GM13976 (cell line): ENCODE results near the gene VSNL1.
"Not testable (repeated sequence)": the region's sequence is repeated elsewhere in the genome, so short reads cannot be mapped to it uniquely, and the experiment has no call there.

Experiments used
- DNase-seq: peaks from one replicate; pipeline ENCODE4 v3.0.0; 2012; ENCODE audit warnings: low spot score
- in situ Hi-C: fragments of 300-500 bp; cut with MboI; formaldehyde crosslinking; loops from one replicate; pipeline ENCODE4 v1.12.0; 2022; ENCODE audit warnings: low sequenced_read_pairs, mixed read lengths, inconsistent platforms; ENCODE audit not compliant: unreplicated experiment
- TF ChIP-seq, protein P1 (sequence below): IDR thresholded peaks from 2 replicates; pipeline ENCODE4 v1.5.1; 2012; ENCODE audit warnings: borderline replicate concordance, mild to moderate bottlenecking; ENCODE audit not compliant: insufficient read depth; ENCODE audit errors: extremely low read depth, missing control alignments, control extremely low read depth

Gene VSNL1

DNA sequence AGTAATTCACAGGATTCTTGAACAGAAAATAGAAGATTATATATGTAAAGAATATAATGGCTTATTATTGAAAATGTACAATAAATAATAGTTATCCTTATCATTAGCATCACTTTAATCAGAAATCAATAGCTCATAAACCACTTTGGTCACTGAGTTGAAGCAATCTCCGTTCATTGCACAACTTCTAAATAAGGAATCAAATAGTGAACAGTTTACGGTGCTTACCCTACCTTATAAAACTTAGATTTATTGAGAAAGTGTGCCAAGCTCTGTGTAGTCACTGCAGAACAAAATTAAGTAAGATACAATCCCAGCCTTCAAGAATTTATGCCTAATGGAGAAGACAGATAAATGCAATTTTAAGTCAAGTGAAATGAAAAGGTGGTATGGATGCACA is 6.7 kb downstream of the VSNL1 start:
- TF ChIP-seq, protein P1, sequence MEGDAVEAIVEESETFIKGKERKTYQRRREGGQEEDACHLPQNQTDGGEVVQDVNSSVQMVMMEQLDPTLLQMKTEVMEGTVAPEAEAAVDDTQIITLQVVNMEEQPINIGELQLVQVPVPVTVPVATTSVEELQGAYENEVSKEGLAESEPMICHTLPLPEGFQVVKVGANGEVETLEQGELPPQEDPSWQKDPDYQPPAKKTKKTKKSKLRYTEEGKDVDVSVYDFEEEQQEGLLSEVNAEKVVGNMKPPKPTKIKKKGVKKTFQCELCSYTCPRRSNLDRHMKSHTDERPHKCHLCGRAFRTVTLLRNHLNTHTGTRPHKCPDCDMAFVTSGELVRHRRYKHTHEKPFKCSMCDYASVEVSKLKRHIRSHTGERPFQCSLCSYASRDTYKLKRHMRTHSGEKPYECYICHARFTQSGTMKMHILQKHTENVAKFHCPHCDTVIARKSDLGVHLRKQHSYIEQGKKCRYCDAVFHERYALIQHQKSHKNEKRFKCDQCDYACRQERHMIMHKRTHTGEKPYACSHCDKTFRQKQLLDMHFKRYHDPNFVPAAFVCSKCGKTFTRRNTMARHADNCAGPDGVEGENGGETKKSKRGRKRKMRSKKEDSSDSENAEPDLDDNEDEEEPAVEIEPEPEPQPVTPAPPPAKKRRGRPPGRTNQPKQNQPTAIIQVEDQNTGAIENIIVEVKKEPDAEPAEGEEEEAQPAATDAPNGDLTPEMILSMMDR, result no peak
- DNase-seq, result no peak
- in situ Hi-C loops, result no loop called here

DNA sequence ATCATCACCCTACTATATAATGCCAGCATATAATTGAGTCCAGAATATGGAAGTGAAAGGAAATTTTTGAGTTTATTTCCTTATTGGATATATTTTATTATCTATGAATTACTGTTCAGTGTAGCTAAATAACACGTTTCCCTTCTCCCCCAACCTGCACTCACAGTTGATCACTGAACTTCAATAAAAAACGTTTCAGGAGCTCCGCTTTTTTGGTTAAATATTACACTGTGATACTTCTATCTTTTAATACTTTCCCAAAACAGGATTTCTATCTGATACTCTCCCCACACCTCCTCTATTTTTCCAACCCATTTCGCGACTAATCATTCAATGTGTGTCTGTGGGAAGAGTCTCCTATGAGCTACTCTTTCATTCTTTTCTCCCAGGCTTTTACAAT is 7.2 kb downstream of the VSNL1 start:
- DNase-seq, result no peak
- TF ChIP-seq, protein P1, result no peak
- in situ Hi-C loops, result no loop called here

DNA sequence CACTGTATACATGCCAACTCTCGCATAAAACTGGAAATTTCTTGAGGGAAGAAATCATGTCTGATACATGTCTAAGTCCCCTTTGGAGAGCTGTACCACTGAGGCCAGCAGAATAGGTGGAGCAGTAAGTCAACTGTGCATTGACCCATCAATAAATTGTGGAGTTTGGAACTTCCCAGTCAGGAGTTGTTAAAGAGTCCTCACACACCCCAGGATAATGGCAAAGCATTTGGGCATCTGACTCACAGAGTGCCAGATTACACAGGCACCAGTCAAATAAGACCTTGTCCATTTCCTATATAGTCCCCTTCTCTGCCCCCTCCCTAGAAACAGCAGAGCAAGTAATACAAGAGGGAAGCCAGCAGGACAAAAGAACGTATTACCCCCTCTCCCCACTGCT is 10.4 kb downstream of the VSNL1 start:
- DNase-seq, result no peak
- in situ Hi-C loops, result no loop called here
- TF ChIP-seq, protein P1, result no peak

DNA sequence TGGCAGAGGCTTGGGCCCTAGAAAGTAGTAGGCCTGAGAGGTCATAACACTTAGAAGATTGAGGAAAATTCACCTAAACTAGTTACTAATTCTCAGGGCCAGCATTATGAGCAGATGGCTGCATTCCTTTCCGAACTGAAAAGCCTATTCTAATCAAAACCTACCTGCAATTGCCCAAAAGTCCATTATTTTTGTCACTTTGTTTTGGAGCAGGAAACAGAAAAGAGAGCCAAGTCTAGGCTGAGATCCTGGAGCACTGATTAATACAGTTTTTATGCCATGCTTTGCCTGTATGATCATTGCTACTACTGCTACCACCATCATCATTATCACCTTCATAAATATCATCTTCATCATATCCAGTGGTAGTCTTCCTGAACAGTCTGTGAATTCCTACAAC is 14.7 kb downstream of the VSNL1 start:
- TF ChIP-seq, protein P1, result no peak
- in situ Hi-C loops, result no loop called here
- no peak for DNase-seq

DNA sequence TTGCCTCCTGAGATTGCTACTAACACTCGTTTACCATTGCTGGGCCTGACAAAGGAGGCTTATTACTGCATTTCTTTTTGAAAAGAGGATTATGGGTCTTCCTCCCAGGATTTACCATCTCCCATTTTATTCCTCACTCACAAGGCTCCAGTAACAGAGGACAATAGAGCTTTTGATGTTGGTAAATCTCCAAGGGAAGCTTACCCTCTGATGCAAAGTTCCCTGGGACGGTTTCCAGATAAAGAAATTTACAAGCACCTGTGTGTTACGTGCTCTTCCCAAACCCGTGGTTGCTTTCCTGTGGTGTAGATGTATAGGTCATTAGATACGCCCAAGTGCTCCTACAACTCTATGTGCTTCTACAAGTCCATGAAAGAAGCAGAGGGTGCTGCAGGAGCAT is 17.1 kb downstream of the VSNL1 start:
- no peak for DNase-seq
- TF ChIP-seq, protein P1, result no peak
- in situ Hi-C loops, result no loop called here

DNA sequence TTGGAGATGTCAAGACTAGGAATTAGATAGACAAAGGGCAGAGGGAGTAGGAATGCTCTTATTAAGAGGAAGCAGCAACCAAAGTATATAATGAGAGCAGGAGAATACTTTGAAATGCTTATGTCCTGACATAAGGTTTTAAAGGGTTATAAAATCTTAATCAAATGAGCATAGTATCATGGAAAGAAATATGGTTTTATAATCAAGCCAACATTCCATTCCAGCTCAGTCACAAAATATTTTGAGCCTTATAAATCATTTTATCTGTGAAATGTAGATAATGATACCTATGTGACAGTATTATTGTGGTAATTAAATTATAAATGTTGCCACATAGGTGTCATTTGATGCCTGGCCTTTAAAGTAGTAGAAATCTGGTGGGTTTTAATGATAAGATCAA is 17.6 kb downstream of the VSNL1 start:
- DNase-seq, result no peak
- TF ChIP-seq, protein P1, result no peak
- in situ Hi-C loops, result no loop called here

DNA sequence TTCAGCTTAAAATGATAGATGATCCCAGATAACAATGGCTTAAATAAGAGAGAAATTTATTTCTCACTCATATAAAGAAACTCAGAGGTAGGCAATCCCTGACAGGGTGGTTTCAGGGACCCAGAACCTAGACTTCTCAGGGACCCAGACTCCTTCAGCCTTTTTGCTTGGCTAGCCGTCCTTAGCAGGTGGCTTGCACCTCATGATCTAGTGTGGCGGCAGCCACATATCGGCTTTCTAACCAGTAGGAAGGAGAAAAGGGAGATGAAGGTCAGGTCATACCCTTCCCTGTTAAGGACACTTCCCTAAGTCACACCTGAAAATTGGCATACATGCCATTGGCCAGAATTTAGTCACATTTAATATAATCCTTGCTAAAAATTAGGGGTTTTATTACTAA is 18.4 kb downstream of the VSNL1 start:
- no peak for DNase-seq
- in situ Hi-C loops, result no loop called here
- TF ChIP-seq, protein P1, result no peak

DNA sequence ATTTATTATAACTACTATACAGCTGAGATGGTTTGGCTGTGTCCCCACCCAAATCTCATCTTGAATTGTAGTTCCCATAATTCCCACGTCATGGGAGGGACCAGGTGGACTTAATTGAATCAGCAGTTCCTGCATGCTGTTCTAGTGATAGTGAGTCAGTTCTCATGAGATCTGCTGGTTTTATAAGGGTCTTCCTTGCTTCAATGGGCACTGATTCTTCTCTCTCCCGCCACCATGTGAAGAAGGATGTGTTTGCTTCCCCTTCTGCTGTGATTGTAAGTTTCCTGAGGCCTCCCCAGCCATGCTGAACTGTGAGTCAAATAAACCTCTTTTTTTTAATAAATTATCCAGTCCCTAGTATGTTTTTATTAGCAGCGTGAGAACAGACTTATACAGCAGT is 25.2 kb downstream of the VSNL1 start:
- DNase-seq, in situ Hi-C loops: not testable (repeated sequence)
